Activated CD4-positive, alpha-beta memory T cell treated with anti-CD3 and anti-CD28 coated beads, Interleukin-2, amount 10 ng/mL, durations not matched to agents 7 days and 5 days (primary cell): ENCODE results near the gene SUMO4. TPM values are rescaled to one million over a fixed set of nuclear protein-coding genes. Genes with fewer than 3 reads are reported as not detected.

Source experiments
- CTCF ChIA-PET: fragments of 350-600 bp; sonication (Branson Sonifier 250); formaldehyde crosslinking; loops from one replicate; lab custom pipeline; 2021; ENCODE audit warnings: antibody characterized with exemption, inconsistent platforms; lab: Charles Lee
- POLR2A ChIA-PET: fragments of 350-600 bp; sonication (Branson Sonifier 250); formaldehyde crosslinking; loops from one replicate; lab custom pipeline; 2021; ENCODE audit warnings: antibody characterized with exemption; lab: Charles Lee
- DNase-seq: peaks from one replicate; pipeline ENCODE4 v3.0.0-alpha.2; 2020
- H3K27ac Mint-ChIP-seq: one replicate; pipeline ENCODE4 v1.8.0; 2021; ENCODE audit warnings: mild to moderate bottlenecking, mixed read lengths
- H3K27me3 Mint-ChIP-seq: one replicate; pipeline ENCODE4 v1.8.0; 2021; ENCODE audit warnings: mixed read lengths
- H3K36me3 Mint-ChIP-seq: one replicate; pipeline ENCODE4 v1.8.0; 2021; ENCODE audit warnings: low read depth, mixed read lengths
- H3K4me1 Mint-ChIP-seq: one replicate; pipeline ENCODE4 v1.8.0; 2021; ENCODE audit warnings: mixed read lengths
- H3K4me3 Mint-ChIP-seq: one replicate; pipeline ENCODE4 v1.8.0; 2021; ENCODE audit warnings: mild to moderate bottlenecking, mixed read lengths
- H3K9me3 Mint-ChIP-seq: one replicate; pipeline ENCODE4 v1.8.0; 2021; ENCODE audit warnings: mixed read lengths
- total RNA-seq, 2 experiments: library from RNA; stranded (reverse); gene quantifications; one replicate each; pipeline ENCODE4 v1.2.3, GENCODE V29; 2021

SUMO4 gene
- 1 to 10 TPM; 8.1 to 8.5 TPM for total RNA-seq

GRCh38 chr6:149400050-149400449 lies at the start of gene SUMO4:
TSS of gene SUMO4 (plus strand) at chr6:149400262. CDS start at chr6:149400392, 130 bp downstream.
- H3K36me3 Mint-ChIP-seq = peaks cover 88% of the 10 kb centered on the region
- ChIA-PET POLR2A (no interaction called here), CTCF (no interaction called here)
- H3K27me3 Mint-ChIP-seq = no peaks in the 10 kb centered on the region
- no peak within 1 kb of the TSS for H3K4me3 Mint-ChIP-seq
- H3K9me3 Mint-ChIP-seq = peaks cover 2% of the 10 kb centered on the region
- peak within 1 kb of the TSS; percentile 18 for H3K27ac Mint-ChIP-seq
- H3K4me1 Mint-ChIP-seq = peaks cover 52% of the 10 kb centered on the region
- DNase-seq = no peak

- H3K4me3 Mint-ChIP-seq = no peak overlapping the region
- H3K36me3 Mint-ChIP-seq = peaks cover 55% of the 10 kb centered on the region
- H3K9me3 Mint-ChIP-seq = no peaks in the 10 kb centered on the region
- ChIA-PET CTCF (no interaction called here), POLR2A (no interaction called here)
- no peaks in the 10 kb centered on the region for H3K27me3 Mint-ChIP-seq
- peaks cover 74% of the 10 kb centered on the region for H3K4me1 Mint-ChIP-seq
- no peak overlapping the region for H3K27ac Mint-ChIP-seq
- DNase-seq = no peak
Observed at GRCh38 chr6:149354009-149354408, 46.1 kb upstream of the SUMO4 start.

- peaks cover 59% of the 10 kb centered on the region for H3K36me3 Mint-ChIP-seq
- CTCF ChIA-PET = no interaction called here
Observed at GRCh38 chr6:149356081-149356750, 43.8 kb upstream of the SUMO4 start.

GRCh38 chr6:149357726-149358538 lies 42.1 kb upstream of the SUMO4 start:
- POLR2A ChIA-PET = no interaction called here
- Mint-ChIP-seq H3K27ac (no peak overlapping the region), H3K4me1 (peaks cover 83% of the 10 kb centered on the region), H3K4me3 (no peak overlapping the region), H3K27me3 (no peaks in the 10 kb centered on the region), H3K36me3 (peaks cover 70% of the 10 kb centered on the region), H3K9me3 (peaks cover 2% of the 10 kb centered on the region)
- DNase-seq = no peak
- CTCF ChIA-PET = interaction anchor here (1.7 kb wide), 1 partner anchor 74 kb away, joined by 9 read pairs; no protein-coding TSS in a partner anchor

More at GRCh38 chr6:149356081-149356750, 43.8 kb upstream of the SUMO4 start:
- no peak for DNase-seq
- H3K27ac Mint-ChIP-seq = no peak overlapping the region
- H3K4me3 Mint-ChIP-seq = no peak overlapping the region
- peaks cover 78% of the 10 kb centered on the region for H3K4me1 Mint-ChIP-seq
- H3K27me3 Mint-ChIP-seq = no peaks in the 10 kb centered on the region
- H3K9me3 Mint-ChIP-seq = no peaks in the 10 kb centered on the region
- POLR2A ChIA-PET = interaction anchor here (1.1 to 1.6 kb wide), 3 partner anchors 20 to 271 kb away, joined by 3 read pairs; no protein-coding TSS in a partner anchor

- Mint-ChIP-seq H3K27ac (no peak overlapping the region), H3K27me3 (no peaks in the 10 kb centered on the region), H3K4me1 (peaks cover 87% of the 10 kb centered on the region), H3K4me3 (no peak overlapping the region), H3K36me3 (peaks cover 74% of the 10 kb centered on the region), H3K9me3 (peaks cover 2% of the 10 kb centered on the region)
- CTCF ChIA-PET = interaction anchor here (0.8 to 1.7 kb wide), 3 partner anchors 9 to 277 kb away, joined by 3 to 9 read pairs (median 4); no protein-coding TSS in a partner anchor
- DNase-seq = no peak
- POLR2A ChIA-PET = interaction anchor here (0.6 to 1.8 kb wide), 5 partner anchors 9 to 42 kb away, joined by 3 to 4 read pairs (median 3); partner anchors contain the start of gene TAB2
Observed at GRCh38 chr6:149359440-149359839, 40.6 kb upstream of the SUMO4 start.

GRCh38 chr6:149360536-149360935 lies 39.5 kb upstream of the SUMO4 start:
- H3K27ac Mint-ChIP-seq = no peak overlapping the region
- H3K4me1 Mint-ChIP-seq = peaks cover 85% of the 10 kb centered on the region
- POLR2A ChIA-PET = interaction anchor here (1.2 to 1.8 kb wide), 2 partner anchors 16 to 44 kb away, joined by 3 to 4 read pairs; partner anchors contain the start of gene TAB2
- H3K9me3 Mint-ChIP-seq = peaks cover 2% of the 10 kb centered on the region
- no peaks in the 10 kb centered on the region for H3K27me3 Mint-ChIP-seq
- peaks cover 72% of the 10 kb centered on the region for H3K36me3 Mint-ChIP-seq
- DNase-seq = no peak
- CTCF ChIA-PET = interaction anchor here (1.0 to 1.2 kb wide), 2 partner anchors 10 to 71 kb away, joined by 4 to 7 read pairs; no protein-coding TSS in a partner anchor
- no peak overlapping the region for H3K4me3 Mint-ChIP-seq

GRCh38 chr6:149362289-149362688 lies 37.8 kb upstream of the SUMO4 start:
- CTCF ChIA-PET = no interaction called here
- H3K9me3 Mint-ChIP-seq = peaks cover 2% of the 10 kb centered on the region
- no peak overlapping the region for H3K4me3 Mint-ChIP-seq
- H3K27ac Mint-ChIP-seq = peak overlapping the region; percentile 13
- no peak for DNase-seq
- POLR2A ChIA-PET = interaction anchor here (0.7 to 1.0 kb wide), 2 partner anchors 11 to 23 kb away, joined by 3 to 4 read pairs; no protein-coding TSS in a partner anchor
- H3K27me3 Mint-ChIP-seq = no peaks in the 10 kb centered on the region
- H3K4me1 Mint-ChIP-seq = peaks cover 71% of the 10 kb centered on the region
- peaks cover 70% of the 10 kb centered on the region for H3K36me3 Mint-ChIP-seq

GRCh38 chr6:149363154-149363553 lies 36.9 kb upstream of the SUMO4 start:
- POLR2A ChIA-PET = interaction anchor here (0.7 to 1.1 kb wide), 4 partner anchors 12 to 301 kb away, joined by 3 to 4 read pairs (median 4); no protein-coding TSS in a partner anchor
- Mint-ChIP-seq H3K4me1 (peaks cover 62% of the 10 kb centered on the region), H3K4me3 (no peak overlapping the region), H3K27me3 (no peaks in the 10 kb centered on the region), H3K36me3 (peaks cover 61% of the 10 kb centered on the region), H3K9me3 (peaks cover 2% of the 10 kb centered on the region), H3K27ac (no peak overlapping the region)
- no peak for DNase-seq
- CTCF ChIA-PET = interaction anchor here (1.0 kb wide), 1 partner anchor 12 kb away, joined by 3 read pairs; no protein-coding TSS in a partner anchor

- no peak for DNase-seq
- CTCF ChIA-PET = no interaction called here
- Mint-ChIP-seq H3K4me3 (no peak overlapping the region), H3K27me3 (no peaks in the 10 kb centered on the region), H3K36me3 (peaks cover 50% of the 10 kb centered on the region), H3K27ac (no peak overlapping the region), H3K4me1 (peaks cover 49% of the 10 kb centered on the region), H3K9me3 (peaks cover 2% of the 10 kb centered on the region)
- POLR2A ChIA-PET = no interaction called here
Observed at GRCh38 chr6:149364557-149364956, 35.5 kb upstream of the SUMO4 start.

- Mint-ChIP-seq H3K27ac (peak overlapping the region; percentile 18), H3K4me3 (peak overlapping the region; percentile 18), H3K9me3 (peaks cover 2% of the 10 kb centered on the region), H3K27me3 (no peaks in the 10 kb centered on the region), H3K36me3 (peaks cover 51% of the 10 kb centered on the region), H3K4me1 (peaks cover 48% of the 10 kb centered on the region)
- ChIA-PET CTCF (no interaction called here), POLR2A (interaction anchor here (1.4 kb wide), 2 partner anchors 13 to 48 kb away, joined by 8 to 9 read pairs; partner anchors contain the start of gene TAB2)
- DNase-seq = no peak
Observed at GRCh38 chr6:149365197-149365596, 34.9 kb upstream of the SUMO4 start.

GRCh38 chr6:149366267-149366921 lies 33.7 kb upstream of the SUMO4 start:
- H3K27ac Mint-ChIP-seq = no peak overlapping the region
- no peak for DNase-seq
- ChIA-PET POLR2A (interaction anchor here (1.2 to 1.4 kb wide), 4 partner anchors 14 to 49 kb away, joined by 3 to 9 read pairs (median 8); partner anchors contain the start of gene TAB2), CTCF (interaction anchor here (0.8 to 1.1 kb wide), 3 partner anchors 26 to 335 kb away, joined by 3 read pairs; no protein-coding TSS in a partner anchor)
- H3K36me3 Mint-ChIP-seq = peaks cover 50% of the 10 kb centered on the region
- no peaks in the 10 kb centered on the region for H3K27me3 Mint-ChIP-seq
- H3K9me3 Mint-ChIP-seq = peaks cover 2% of the 10 kb centered on the region
- H3K4me3 Mint-ChIP-seq = no peak overlapping the region
- peaks cover 45% of the 10 kb centered on the region for H3K4me1 Mint-ChIP-seq

GRCh38 chr6:149368065-149368464 lies 32.0 kb upstream of the SUMO4 start:
- Mint-ChIP-seq H3K9me3 (no peaks in the 10 kb centered on the region), H3K4me3 (no peak overlapping the region), H3K4me1 (peaks cover 39% of the 10 kb centered on the region), H3K36me3 (peaks cover 45% of the 10 kb centered on the region), H3K27ac (no peak overlapping the region), H3K27me3 (no peaks in the 10 kb centered on the region)
- DNase-seq = no peak
- CTCF ChIA-PET = interaction anchor here (1.2 kb wide), 1 partner anchor 63 kb away, joined by 3 read pairs; no protein-coding TSS in a partner anchor
- POLR2A ChIA-PET = interaction anchor here (0.6 to 1.6 kb wide), 10 partner anchors 9 to 283 kb away, joined by 3 read pairs; no protein-coding TSS in a partner anchor
